ENCODE measurements around the gene CEPT1.

Gene CEPT1

GRCh38 chr1:111154021-111154999 lies 14.3 kb downstream of the CEPT1 start:
- in situ Hi-C loops (cut with HindIII; ENCODE audit: low pct_unique_long_range_greater_than_20kb, low sequenced_read_pairs) = no loop called here

GRCh38 chr1:111157431-111157830 lies 17.4 kb downstream of the CEPT1 start:
- in situ Hi-C loops (cut with HindIII; ENCODE audit: low pct_unique_long_range_greater_than_20kb, low sequenced_read_pairs) = no loop called here
- DNase-seq (ENCODE audit: low read depth in 1 of 2, low spot score in 1 of 2) = no peak
- no peak for TF ChIP-seq JUND (IDR thresholded peaks at IDR 0.05; ENCODE audit: low read depth)

More at GRCh38 chr1:111154021-111154999, 14.3 kb downstream of the CEPT1 start:
- no peak for DNase-seq (ENCODE audit: low read depth in 1 of 2, low spot score in 1 of 2)
- TF ChIP-seq JUND (IDR thresholded peaks at IDR 0.05; ENCODE audit: low read depth) = no peak

- no peak for TF ChIP-seq JUND (IDR thresholded peaks at IDR 0.05; ENCODE audit: low read depth)
- no peak for DNase-seq (ENCODE audit: low read depth in 1 of 2, low spot score in 1 of 2)
- in situ Hi-C loops (cut with HindIII; ENCODE audit: low pct_unique_long_range_greater_than_20kb, low sequenced_read_pairs) = no loop called here
Observed at GRCh38 chr1:111161843-111162487, 21.9 kb downstream of the CEPT1 start.

GRCh38 chr1:111162488-111162880 lies 22.5 kb downstream of the CEPT1 start:
- no peak for DNase-seq (ENCODE audit: low read depth in 1 of 2, low spot score in 1 of 2)
- in situ Hi-C loops (cut with HindIII; ENCODE audit: low pct_unique_long_range_greater_than_20kb, low sequenced_read_pairs) = no loop called here
- no peak for TF ChIP-seq JUND (IDR thresholded peaks at IDR 0.05; ENCODE audit: low read depth)

- TF ChIP-seq JUND (IDR thresholded peaks at IDR 0.05; ENCODE audit: low read depth) = no peak
- no peak for DNase-seq (ENCODE audit: low read depth in 1 of 2, low spot score in 1 of 2)
- in situ Hi-C loops (cut with HindIII; ENCODE audit: low pct_unique_long_range_greater_than_20kb, low sequenced_read_pairs) = no loop called here
Observed at GRCh38 chr1:111163363-111163762, 23.3 kb downstream of the CEPT1 start.

GRCh38 chr1:111164151-111164550 lies 24.1 kb downstream of the CEPT1 start:
- no peak for TF ChIP-seq JUND (IDR thresholded peaks at IDR 0.05; ENCODE audit: low read depth)
- DNase-seq (ENCODE audit: low read depth in 1 of 2, low spot score in 1 of 2) = no peak
- in situ Hi-C loops (cut with HindIII; ENCODE audit: low pct_unique_long_range_greater_than_20kb, low sequenced_read_pairs) = no loop called here

GRCh38 chr1:111172463-111172862 lies 32.4 kb downstream of the CEPT1 start:
- no peak for DNase-seq (ENCODE audit: low read depth in 1 of 2, low spot score in 1 of 2)
- in situ Hi-C loops (cut with HindIII; ENCODE audit: low pct_unique_long_range_greater_than_20kb, low sequenced_read_pairs) = no loop called here

GRCh38 chr1:111174070-111174469 lies 34.0 kb downstream of the CEPT1 start:
- in situ Hi-C loops (cut with HindIII; ENCODE audit: low pct_unique_long_range_greater_than_20kb, low sequenced_read_pairs) = no loop called here
- no peak for DNase-seq (ENCODE audit: low read depth in 1 of 2, low spot score in 1 of 2)
- no peak for TF ChIP-seq JUND (IDR thresholded peaks at IDR 0.05; ENCODE audit: low read depth)

More at GRCh38 chr1:111172463-111172862, 32.4 kb downstream of the CEPT1 start:
- TF ChIP-seq JUND (IDR thresholded peaks at IDR 0.05; ENCODE audit: low read depth) = no peak

- in situ Hi-C loops (cut with HindIII; ENCODE audit: low pct_unique_long_range_greater_than_20kb, low sequenced_read_pairs) = no loop called here
- TF ChIP-seq JUND (IDR thresholded peaks at IDR 0.05; ENCODE audit: low read depth) = no peak
- no peak for DNase-seq (ENCODE audit: low read depth in 1 of 2, low spot score in 1 of 2)
Observed at GRCh38 chr1:111175349-111175748, 35.3 kb downstream of the CEPT1 start.

GRCh38 chr1:111176678-111177077 lies 36.7 kb downstream of the CEPT1 start:
- in situ Hi-C loops (cut with HindIII; ENCODE audit: low pct_unique_long_range_greater_than_20kb, low sequenced_read_pairs) = no loop called here
- no peak for DNase-seq (ENCODE audit: low read depth in 1 of 2, low spot score in 1 of 2)
- no peak for TF ChIP-seq JUND (IDR thresholded peaks at IDR 0.05; ENCODE audit: low read depth)

- TF ChIP-seq JUND (IDR thresholded peaks at IDR 0.05; ENCODE audit: low read depth) = no peak
- no peak for DNase-seq (ENCODE audit: low read depth in 1 of 2, low spot score in 1 of 2)
- in situ Hi-C loops (cut with HindIII; ENCODE audit: low pct_unique_long_range_greater_than_20kb, low sequenced_read_pairs) = no loop called here
Observed at GRCh38 chr1:111179968-111180533, 40.0 kb downstream of the CEPT1 start.

GRCh38 chr1:111182052-111182451 lies 42.0 kb downstream of the CEPT1 start:
- TF ChIP-seq JUND (IDR thresholded peaks at IDR 0.05; ENCODE audit: low read depth) = no peak
- in situ Hi-C loops (cut with HindIII; ENCODE audit: low pct_unique_long_range_greater_than_20kb, low sequenced_read_pairs) = no loop called here
- no peak for DNase-seq (ENCODE audit: low read depth in 1 of 2, low spot score in 1 of 2)
